CD4-positive, alpha-beta T cell treated with Interleukin-17A for 4 hours (primary cell): ENCODE results near the gene OR5K2.

ENCODE experiments used
- DNase-seq: peaks from one replicate; pipeline ENCODE4 v3.0.0-alpha.2; 2020; ENCODE audit warnings: mixed read lengths

The OR5K2 gene

DNA sequence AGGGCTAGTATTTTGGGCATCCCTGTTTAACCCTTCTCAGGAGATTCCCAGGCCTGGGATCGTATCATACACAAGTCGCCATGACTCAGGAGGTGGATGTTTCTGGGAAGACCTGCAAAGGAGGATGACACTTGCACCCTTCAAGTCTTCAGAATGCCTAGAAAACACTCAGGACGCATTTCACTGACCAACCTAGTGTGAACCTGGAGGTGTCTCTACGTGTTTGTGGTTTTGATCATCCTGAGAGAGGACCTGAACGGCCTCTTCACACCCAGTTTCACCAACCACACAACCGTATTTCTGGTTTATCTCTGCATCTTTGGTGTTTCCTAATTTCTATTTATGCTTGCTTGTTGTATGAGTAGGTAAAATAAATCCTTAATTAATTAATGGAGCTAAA is 28.0 kb downstream of the OR5K2 start:
- DNase-seq: no peak

GRCh38 chr3:98528474-98529346 is 31.2 kb downstream of the OR5K2 start:
- no peak for DNase-seq

GRCh38 chr3:98529856-98530459 is 32.5 kb downstream of the OR5K2 start:
- no peak for DNase-seq

DNA sequence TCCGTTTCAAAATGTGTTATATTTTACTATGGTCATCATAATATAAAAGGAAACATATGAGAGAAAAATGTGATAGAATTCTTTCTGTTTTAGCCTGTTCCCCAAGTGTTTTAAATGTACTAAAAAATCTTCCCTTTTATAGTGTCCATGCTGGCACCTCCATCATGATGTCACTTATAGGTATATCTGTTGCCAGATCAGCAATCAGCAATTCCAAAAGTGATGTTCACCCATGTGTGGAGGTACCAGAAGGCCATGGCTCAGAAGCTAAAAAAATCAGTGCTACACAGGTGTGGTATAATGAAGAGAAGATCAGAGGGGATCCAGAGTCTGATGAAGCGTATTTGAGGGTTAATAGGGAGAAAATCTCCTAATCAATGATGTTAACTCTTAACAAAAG is 33.2 kb downstream of the OR5K2 start:
- no peak for DNase-seq

GRCh38 chr3:98531622-98532274 is 34.3 kb downstream of the OR5K2 start, which contains the start of gene GPR15:
TSS of gene GPR15 (plus strand) at chr3:98531978. CDS start at chr3:98532034, 56 bp downstream.
- no peak for DNase-seq

DNA sequence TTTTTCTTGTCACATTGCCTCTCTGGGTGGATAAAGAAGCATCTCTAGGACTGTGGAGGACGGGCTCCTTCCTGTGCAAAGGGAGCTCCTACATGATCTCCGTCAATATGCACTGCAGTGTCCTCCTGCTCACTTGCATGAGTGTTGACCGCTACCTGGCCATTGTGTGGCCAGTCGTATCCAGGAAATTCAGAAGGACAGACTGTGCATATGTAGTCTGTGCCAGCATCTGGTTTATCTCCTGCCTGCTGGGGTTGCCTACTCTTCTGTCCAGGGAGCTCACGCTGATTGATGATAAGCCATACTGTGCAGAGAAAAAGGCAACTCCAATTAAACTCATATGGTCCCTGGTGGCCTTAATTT is 34.8 kb downstream of the OR5K2 start:
- DNase-seq: no peak

GRCh38 chr3:98532709-98533571 is 35.5 kb downstream of the OR5K2 start:
- no peak for DNase-seq

- no peak for DNase-seq
Observed at GRCh38 chr3:98534168-98534567, 36.7 kb downstream of the OR5K2 start.

- DNase-seq: no peak
Observed at GRCh38 chr3:98534734-98535133, 37.3 kb downstream of the OR5K2 start.

GRCh38 chr3:98536456-98537017 is 39.1 kb downstream of the OR5K2 start:
- DNase-seq: no peak

DNA sequence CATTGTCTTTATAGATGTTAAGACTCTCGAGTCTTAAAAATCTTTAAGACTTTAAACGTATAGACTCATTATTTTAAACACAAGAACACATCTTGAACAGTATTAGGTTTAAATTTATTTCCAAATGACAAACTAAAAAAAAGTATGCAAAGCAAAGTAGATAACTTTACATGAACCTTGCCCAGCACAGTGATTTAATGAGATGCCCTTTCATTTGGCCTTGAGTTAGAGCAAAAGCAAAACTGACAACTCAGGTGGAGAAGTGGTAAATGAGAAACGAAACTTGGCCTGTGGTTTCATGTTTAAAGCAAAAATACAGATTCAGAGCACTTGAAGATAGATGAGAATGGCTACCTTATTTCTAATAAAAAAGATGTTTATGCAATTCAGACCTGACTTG is 42.9 kb downstream of the OR5K2 start:
- DNase-seq: no peak

DNA sequence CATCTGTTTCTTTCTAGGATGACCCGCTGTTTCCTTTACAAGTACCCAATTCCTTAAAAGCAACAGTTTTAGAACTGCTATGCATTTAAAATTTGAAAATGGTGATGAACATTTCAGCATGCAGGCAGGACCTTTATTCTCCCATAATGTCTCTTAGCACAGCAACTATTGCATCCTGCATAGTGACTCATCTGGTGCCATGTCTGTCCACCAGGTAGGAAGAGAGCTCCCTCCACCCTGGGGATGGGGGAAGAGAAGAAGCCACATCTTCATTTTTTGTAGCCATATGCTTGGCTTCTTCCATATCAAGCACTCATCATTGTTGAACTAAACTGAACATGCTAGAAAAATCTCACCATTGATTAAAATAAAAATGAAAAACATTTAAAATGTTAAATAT is 44.2 kb downstream of the OR5K2 start:
- DNase-seq: no peak

GRCh38 chr3:98542623-98543022 is 45.1 kb downstream of the OR5K2 start:
- DNase-seq: no peak

DNA sequence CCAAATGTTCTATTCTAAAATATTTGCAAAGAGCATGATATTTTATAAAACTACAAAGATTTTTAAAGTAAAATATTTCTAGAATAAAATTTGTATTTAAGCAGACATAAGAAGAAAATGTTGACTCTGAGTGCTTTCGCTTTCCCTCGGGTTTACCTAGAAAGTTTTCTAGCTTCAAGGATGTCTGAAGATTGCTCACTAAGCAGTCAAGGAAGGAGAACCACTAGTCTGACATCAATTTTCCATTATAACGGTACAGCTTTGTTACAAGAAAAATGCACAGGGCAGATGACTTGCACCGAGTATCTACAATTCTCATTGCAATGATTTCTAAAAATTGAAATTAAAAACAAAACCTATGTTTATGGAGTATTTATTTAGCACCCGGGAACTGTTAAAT is 48.5 kb downstream of the OR5K2 start:
- DNase-seq: no peak
